ENCODE data around the gene CBFA2T3.
A peak's percentile ranks its signal among the peaks of the same experiment; 100 is the strongest.

The CBFA2T3 gene

DNA sequence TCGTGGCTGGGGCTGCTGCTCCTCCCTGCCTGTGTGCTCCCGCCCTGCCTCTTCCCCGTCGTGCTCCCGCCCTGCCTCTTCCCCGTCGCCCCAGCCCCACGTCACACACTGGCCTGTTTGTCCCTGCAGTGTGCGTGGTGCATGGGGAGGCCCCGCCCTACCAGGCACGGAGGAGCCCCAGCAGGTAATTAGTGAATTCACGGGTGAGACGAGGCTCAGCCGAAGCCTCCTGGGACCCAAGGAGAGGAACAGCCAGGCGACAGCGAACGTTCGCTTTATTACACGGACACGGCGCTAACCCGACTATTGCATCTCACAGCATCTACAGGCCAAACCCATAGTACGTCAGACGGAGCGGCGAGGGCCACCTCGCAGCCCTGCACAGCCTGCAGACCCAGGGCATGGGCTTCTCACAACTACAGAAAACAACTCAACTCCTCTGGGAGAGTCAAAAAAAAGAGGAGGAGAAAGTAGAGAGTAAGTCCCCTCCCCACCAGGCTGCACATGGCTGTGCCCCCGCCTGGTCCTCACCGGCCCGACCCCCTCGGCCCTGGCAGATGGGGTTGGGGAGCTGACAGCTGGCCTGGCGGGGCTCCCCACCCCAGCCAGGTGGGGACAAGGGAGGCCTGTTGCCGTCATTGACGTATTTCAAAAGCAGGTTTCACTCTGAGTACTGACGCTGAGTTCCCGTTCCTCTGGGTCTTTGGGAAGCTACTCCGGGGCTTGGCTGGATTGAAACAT lies 106.2 kb downstream of the CBFA2T3 start:
- no peak for DNase-seq

DNA sequence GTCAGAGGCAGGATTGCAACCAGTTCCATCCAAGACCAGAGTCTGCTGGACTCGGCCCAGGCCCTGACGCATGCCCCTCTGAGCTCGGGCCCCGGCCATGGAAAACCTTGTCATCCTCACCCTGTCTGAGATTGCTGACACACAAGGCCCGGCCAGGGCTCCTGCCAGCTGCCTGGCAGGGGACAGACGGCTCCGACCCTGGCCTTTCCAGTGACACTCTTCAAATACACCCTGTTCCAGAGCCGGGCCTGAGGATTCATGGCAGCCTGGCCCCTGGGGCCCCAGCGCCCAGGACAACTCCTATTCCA lies 107.4 kb downstream of the CBFA2T3 start:
- no peak for DNase-seq

DNA sequence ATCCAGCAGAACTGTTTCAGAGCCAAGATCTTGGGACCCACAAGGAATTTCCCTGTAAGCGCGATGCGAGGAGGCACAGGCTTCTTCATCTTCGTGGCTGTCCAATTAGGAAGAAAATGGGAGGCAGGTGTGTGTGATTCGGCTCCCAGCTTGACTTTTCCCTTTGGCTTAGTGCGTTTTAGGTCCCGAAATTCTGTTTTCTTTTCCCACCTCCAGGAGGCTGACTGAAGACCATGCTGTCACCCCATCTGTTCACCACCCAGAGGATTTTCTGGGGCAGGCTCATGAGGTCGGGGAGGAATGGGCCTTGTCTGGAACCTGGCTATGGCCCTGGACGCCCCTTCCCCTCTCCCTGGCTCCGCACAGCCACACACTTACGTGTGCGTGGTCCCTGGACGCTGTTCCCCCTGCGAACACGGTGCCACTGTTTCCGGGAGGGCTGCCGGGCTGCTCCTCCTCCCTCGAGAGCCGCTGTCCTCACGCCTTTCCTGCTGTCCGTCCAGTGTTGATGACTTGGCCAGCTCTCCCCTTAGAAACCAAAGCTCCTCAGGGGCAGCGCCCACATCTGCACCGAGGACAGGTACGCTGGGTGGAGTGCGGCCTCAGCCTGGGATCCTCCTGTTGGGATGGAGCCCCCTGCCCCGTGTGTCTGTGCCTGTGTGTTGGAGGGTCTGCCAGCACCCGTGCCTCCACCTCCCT lies 107.9 kb downstream of the CBFA2T3 start:
- DNase-seq, result no peak

DNA sequence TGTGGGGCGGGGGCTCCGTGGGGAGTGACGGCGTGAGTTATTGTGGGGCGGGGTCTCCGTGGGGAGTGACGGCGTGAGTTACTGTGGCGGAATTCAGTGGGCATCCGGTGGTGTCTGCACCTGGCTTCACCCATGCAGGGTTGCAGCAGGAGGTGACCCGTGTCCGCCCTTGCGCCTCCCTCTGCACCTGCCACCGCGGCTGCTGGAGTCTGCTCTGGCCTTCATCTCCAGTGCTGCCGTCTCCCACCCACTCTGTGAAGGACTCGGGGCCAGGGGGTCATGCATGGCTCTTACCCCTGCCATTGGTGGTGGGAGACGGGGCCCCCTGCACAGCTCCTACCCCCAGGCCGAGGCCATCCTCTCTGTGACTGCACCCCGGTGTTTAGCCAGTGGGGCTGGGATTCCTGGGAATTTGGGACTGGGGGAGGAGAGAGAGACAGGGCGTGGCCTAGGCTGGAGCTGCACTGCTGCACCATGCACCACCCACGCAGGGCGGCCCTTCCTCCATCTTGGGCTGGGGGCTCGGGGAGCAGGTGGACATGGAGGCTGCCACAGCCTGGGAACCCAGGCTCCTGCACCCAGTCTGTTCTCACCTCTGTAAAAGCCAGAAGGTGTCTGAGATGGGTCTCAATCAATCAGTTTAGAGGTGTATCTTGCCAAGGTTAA lies 109.3 kb downstream of the CBFA2T3 start:
- DNase-seq, result no peak

DNA sequence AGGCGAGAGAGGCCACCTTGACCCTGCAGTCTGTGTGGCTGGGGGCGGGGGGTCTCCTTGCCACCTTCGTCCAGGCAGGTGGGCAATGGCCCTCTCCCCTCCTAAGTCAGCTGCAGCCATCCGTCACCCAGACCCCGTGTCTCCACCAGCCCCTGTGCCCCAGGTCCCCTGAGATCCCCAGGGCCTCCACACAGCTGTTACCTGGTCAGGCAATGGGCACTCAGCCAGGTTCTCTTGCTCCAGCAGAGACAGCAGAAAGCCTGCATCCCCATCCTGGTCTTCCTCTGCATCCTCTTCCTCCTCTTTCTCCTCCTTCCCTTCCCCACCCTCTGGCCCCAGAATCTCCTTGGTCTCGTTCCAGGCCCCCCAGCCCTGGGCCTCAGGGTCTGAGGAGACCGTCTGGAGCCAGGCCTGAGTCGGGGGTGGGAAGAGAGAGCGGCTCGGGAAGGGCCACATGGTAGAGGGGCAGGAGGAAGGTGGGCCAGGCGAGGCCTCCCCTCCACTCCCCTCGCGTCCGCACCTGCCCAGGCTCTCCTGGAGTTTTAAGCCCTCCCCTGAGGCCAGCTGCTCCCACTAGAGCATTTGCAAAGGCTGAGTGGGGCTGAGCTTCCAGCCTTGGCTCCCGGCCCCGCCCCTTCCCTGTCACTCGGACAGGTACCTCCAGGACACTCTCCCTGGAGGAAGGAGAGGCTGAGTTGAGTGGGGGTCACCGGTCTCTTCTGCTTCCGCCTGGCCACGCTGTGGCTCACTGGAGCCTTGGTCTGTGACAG lies 110.7 kb downstream of the CBFA2T3 start, which contains the start of gene PABPN1L:
PABPN1L (minus strand) TSS at position 510 of the 770 bp plus-strand sequence; CDS start at position 456, 54 bp downstream.
- DNase-seq, result no peak

DNA sequence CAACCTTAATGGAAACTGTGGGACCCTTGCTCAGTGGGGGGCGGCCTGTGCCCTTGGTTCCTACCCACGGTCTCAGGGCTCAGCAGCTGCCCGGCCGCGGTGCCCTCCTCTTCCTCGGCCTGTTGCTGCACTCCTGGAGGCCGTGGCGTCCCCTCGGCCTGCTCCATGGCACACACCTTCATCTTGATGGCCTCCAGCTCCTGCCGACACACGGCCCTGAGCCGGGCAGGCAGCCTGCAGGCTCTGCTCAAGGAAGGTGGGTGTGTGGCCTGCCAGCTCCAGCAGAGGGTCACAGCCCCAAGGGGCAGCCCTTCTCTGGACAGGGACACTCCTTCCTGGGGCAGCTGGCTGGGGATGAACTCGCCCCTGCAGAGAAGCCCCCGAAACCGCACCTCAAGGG lies 111.3 kb downstream of the CBFA2T3 start:
- no peak for DNase-seq

DNA sequence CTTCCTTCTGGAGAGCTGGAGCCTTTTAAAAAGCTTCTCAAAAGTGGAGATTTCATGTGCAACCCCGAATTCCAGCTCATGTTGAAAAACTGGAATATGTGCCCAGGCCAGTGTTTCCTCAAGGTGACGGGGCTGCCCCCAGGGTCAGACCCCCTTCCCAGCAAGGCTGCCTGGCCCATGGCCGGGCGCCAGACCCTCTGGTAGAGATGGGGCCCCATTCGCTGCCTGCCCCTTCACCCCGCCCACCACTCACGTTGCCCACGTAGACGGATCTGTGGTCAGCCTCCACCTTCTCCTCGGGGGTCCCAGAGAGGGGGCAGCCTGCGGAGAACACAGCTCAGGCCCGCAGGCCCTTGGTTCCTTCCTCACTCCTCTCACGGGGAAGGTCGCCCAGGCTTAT lies 111.7 kb downstream of the CBFA2T3 start:
- DNase-seq, result no peak

DNA sequence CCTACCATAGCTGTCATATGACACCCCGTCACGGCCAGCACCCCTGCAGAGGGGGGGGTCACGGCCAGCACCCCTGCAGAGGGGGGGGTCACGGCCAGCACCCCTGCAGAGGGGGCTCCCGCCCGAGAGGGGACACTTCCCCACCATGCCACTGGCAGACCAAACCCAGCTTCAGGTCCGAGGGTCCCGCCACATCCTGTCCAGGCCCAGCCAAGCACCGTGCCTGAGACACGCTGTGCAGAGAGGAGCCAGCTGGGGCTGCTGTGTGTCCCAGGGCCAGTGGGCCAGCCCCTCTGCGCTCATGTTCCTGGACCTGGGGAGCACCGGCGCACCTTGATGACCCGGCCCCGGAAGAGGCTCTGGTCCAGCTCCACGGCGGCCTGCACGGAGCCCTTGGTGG lies 112.5 kb downstream of the CBFA2T3 start:
- no peak for DNase-seq

DNA sequence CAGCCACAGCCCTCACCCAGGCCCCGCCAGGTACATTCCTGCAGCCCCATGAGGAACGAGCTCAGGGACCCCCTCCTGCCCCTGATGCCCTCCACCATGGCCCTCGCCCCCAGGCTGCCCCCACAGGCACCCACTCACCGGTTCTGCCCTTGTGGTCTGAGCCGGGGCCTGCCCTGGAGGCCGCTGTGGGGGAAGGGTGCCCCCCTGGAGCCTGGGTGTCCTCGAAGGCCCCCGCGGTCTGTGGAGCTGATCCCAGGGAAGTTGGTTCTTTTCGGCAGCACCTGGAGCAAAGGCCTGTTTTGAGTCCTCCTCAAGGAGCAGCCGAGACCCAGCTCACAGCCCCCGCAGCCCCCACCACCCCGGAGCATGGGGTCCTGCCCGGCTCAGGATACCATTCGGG lies 112.9 kb downstream of the CBFA2T3 start:
- no peak for DNase-seq

DNA sequence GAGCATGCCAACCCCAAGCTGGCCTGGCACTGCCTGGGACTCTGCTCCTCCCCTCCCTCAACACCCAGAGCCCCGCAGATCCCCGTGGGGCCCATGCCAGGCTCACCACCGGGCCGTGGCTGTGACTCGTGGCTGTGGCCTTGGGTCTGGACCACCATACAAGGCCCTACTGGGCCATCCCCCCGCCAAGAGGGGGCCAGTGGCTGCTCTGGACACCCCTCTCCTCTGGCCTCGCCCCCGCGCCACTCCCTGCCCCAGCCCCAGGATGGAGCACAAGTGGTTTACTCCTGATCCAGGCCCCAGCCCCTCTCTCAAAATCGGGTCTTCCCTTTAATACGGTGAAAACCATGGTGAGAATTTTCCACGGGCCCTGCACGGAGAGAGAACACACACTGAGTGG lies 113.6 kb downstream of the CBFA2T3 start:
- no peak for DNase-seq

DNA sequence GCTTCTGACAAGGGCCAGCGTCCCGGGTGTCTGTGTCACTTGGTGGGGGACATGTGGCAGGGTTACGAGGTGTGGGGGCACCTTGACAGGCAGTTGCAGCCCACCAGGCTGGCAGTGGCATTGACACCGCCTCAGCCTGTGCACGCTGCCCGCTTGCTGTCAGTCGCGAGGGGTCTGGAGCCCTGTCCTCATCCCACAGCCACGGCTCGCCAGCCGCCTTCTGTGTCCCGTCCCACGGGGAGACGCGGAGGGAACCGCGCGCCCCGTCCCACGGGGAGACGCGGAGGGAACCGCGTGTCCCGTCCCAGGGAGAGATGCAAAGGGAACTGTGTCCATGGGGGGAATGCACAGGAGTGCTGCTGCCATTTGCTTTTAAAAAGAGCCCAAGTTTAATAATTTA lies 114.0 kb downstream of the CBFA2T3 start:
- no peak for DNase-seq

DNA sequence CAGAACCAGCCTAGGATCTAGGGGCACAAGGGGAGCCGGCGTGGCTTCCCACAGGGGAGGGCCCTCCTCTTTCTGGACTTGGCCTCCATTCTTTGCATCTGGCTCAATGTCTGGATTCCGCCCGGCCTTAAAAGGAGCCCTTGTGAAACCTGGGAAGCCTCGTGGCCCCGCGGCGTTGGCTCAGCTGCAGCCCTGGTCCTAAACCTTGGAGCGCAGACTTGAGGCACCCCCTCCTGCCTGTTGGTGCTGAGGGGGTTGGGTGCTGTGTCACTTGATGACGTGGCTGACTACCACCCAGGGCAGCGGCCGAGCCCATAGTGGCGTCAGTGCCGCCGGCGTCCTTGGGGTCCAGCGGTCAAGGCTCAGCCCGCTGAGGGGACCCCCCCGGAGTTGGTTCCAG lies 115.6 kb downstream of the CBFA2T3 start:
- no peak for DNase-seq

DNA sequence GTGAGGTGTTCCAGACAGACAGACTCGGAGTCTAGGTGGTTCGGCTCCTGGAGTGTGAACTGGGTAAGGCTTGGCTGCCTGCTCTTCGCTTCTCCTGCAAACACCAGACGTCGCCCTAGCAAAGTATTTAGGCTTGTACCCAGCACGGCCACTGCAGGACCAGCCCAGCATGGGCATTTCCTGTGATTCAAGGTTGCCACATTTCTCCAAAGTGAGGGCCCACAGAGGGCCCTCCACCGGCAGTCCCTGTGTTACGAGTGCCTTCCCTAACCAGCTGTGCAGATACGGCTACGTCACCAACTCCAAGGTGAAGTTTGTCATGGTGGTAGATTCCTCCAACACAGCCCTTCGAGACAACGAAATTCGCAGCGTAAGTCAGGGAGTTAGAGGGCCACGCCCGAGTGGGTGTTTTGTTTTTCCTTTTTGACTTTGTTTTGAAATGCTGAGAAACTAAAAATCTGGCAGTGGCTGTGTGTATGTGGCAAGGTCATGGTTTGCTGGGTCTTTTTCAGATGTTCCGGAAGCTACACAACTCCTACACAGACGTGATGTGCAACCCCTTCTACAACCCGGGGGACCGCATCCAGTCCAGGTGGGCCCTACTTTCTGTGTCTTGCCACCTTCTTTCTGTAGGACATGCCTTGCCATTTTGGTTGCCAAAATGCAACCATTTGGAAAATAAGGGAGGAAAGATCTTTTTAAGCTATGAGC lies 117.5 kb downstream of the CBFA2T3 start:
- no peak for DNase-seq

DNA sequence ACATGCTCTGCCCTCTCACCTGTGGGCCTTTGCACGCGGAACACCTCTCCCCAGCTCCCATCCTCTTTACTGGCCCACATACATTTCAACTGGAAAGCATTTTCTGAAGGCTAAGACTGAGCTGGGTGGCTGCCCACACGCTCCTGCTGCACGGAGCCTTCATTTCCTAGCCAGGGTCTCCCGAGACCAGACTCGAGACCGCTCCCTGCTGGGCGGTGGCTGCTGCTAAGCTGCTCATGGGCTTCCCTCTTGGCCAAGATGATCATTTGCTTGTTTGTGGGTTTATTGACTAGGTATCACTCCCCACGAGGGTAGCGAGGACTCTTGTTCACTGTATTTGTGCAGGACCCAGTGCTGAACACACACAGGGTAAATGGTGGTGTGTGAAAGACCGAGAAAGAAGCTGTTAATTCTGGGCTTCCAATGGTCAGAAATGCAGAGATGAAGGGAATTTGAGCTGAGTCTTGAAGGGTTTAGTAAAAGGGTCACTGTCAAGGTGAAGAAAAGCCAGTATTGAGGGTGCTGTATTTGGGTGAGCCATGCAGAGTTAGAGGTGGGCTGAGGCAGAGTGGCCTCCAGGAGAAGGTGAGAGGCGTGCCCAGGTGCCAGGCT lies 119.2 kb downstream of the CBFA2T3 start:
- peak; percentile 76 to 77 for DNase-seq

DNA sequence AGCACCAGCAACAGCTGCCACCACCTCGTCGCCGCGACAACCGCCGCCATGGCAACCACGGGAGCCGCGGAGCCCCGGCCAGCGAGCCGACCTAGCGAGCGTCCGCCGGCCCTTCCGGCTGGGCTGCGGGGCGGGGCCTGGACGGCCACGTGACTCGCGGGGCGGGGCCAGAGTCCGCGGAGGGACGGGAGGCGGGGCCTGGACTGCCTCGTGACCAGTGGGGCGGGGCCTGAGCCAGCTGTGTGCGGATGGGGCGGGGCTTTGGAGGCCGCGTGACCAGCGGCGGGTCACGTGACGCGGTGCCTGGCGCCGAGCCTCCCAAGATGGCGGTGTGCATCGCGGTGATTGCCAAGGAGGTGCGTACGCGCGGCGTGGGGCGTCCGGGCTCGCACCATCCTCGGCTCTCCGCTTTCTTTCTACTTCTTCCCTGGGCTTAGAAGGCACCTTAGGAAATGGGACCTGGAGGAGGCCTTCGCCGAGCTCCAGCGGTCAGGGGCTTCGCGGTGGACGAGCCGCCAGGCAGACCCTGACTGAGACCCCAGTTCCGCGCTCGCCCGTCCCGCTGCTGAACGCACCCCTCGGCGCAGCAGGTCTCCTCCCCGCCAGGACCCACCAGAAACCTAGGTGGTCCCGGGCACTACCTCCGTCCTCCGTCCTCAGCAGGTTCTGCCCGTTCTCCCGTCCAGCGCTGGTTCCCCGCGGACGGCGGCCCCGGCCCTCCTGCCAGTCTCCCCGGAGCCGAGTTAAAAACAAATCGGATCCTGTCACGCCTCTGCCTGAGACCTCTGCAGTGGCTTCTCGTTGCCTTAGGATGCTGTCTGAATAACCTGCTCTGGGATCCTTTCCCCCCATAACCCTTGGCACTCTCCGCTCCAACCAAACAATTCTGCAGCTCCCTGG lies 119.9 kb downstream of the CBFA2T3 start, which contains the start of the genes GALNS and TRAPPC2L:
GALNS (minus strand) TSS at position 120 of the 900 bp plus-strand sequence; CDS start at position 50, 70 bp downstream.
TRAPPC2L (plus strand) TSS at position 300 of the 900 bp plus-strand sequence; CDS start at position 324, 24 bp downstream.
- peak; percentile 98 for DNase-seq

DNA sequence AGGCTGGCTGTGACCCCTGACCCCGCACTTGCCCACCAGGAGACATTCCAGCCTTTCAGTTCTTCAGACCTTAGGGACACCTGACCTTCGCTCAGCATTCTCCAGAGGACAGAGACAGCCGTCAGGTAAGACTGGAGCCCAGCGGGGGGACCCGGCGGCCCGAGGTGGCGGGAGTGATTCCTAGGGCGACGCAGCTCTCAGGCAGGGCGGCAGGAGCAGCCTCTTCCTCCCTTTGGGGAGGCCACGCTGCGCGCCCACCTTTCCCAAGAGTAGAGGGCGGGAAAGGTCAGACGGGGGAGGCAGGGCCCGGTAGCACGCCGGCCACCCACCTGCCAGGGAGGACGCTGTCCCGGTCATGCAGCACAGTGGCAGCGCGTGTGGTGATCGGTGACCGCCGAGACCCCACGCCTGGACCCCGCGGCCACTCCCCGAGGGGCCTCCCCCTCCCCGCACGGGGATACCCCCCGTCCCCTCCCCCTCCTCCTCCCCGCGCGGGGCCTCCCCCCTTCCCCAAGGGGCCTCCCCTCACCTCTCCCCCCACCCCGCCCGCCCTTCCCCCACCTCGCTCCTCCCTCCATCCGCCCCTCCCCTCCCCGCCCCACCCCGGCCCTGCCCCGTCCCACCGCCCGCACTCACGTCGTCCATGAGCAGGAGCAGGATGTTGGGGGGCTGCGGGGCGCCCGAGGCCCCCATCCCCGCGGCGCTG lies 120.7 kb downstream of the CBFA2T3 start:
- DNase-seq, result no peak

DNA sequence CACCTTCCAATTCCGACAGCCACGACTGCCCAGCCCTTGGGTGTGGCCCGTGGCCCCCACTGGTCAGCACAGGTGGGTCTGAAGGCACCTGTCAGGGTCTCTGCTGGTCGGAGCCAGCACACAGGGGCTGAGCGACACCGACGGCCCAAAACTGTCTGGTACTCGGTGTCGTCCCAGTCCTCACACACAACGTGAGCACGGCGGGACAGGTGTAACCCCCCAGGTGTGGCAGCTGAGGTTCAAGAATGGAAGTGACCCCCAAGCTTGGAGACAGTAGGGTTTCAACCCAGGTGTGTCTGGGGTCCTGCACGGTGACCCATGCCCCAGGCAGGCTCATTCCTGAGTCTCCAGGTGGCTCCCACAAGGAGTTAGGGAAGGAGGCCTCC lies 121.3 kb downstream of the CBFA2T3 start:
- no peak for DNase-seq

DNA sequence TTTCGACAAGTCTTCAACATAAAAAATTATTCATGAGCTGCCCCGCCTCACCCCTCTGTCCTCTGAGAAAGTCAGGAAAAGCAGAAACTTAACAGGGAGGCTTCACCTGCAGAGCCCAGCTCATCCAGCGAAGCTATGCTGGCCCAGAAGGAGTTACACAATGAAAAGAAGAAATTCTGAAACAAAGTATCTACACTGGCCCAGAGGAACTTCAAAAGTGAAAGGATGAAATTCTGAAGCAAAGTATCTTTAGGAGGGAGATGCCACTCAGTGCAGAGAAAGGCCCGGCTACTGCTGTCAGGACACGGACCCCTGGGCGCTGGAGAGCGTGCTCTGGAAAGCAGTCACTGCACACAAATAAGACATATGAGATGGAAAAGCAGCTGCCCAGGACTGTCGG lies 121.8 kb downstream of the CBFA2T3 start:
- DNase-seq, result no peak

DNA sequence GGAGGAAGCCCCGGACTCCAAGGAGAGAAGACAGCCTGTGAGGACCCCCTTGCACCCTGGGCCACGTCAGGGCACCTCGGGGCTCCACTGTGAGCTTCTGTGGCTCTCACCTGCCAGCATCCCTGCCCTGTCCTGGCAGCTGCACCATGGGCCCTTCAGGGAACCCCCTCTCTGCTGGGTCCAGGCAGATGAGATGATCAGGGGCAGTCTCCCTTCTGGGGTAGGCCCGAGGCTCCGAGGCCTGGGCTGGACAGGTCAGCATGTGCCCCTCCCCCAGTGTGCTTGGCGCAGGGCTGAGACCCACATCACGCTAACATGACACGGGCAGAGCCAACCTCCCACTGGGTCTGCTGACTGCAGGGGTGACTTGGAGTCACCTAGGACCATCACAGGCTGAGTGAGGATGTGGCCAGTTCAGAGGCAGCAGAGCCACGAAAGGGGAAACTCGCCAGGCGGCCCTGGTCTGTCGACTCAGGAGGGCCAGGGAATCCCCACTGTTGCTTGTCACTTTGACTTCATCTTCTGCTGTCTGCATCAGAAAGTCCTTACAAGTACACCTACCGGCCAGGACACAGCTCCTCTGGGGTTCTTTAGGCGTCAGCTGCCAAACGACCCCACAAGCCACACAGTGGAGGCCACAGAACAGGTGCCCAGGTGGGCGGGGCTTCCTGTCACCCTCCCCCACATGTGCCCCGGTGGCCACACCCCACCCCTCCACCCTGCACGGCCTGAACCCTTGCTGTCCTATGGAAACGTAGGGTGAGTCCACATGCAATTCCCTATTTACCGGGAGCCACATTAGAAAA lies 122.5 kb downstream of the CBFA2T3 start:
- DNase-seq, result no peak

All from activated CD4-positive, alpha-beta T cell treated with anti-CD3 and anti-CD28 coated beads, Interleukin-2, amount 50 U/mL, for 4 hours (primary cell).